H1 (cell line): ENCODE results near the gene ZNF500. TPM values are rescaled to one million over a fixed set of nuclear protein-coding genes. Genes with fewer than 3 reads are reported as not detected.
A peak's percentile ranks its signal among the peaks of the same experiment; 100 is the strongest.

ENCODE experiments used
- CTCF ChIA-PET: fragments of 300-600 bp; sonication (Branson Sonifier 250); formaldehyde crosslinking; loops from one replicate; lab custom pipeline; 2021; ENCODE audit not compliant: partially characterized antibody; lab: Charles Lee
- POLR2A ChIA-PET: fragments of 300-600 bp; sonication (Branson Sonifier 250); formaldehyde crosslinking; loops from one replicate; lab custom pipeline; 2021; ENCODE audit warnings: inconsistent platforms; ENCODE audit not compliant: partially characterized antibody; lab: Charles Lee
- DNase-seq, 2 experiments: peaks; one replicate each; pipeline versions ENCODE4 v3.0.0 to v3.0.0-alpha.2; 2010 to 2022; ENCODE audit warnings: low spot score in 2 of 2, low read depth in 1 of 2, mixed read lengths in 1 of 2
- FAIRE-seq: peaks from 2 replicates; lab custom pipeline; 2011; peaks lifted over from hg19 to GRCh38; lab: Jason Lieb, UNC
- H2AFZ ChIP-seq: 2 replicates; pipeline ENCODE4 v1.8.1; 2012; ENCODE audit warnings: low read length, inconsistent platforms
- H2AK5ac ChIP-seq: 2 replicates; pipeline ENCODE4 v1.6.1; 2013; ENCODE audit warnings: low read depth, low read length
- H2BK120ac ChIP-seq: replicated peaks from 2 replicates; pipeline ENCODE3; 2013; ENCODE audit warnings: low read depth, low read length, inconsistent platforms
- H2BK12ac ChIP-seq: 2 replicates; pipeline ENCODE4 v1.6.1; 2013; ENCODE audit warnings: low read depth, low read length
- H2BK15ac ChIP-seq: 2 replicates; pipeline ENCODE4 v1.6.1; 2013; ENCODE audit warnings: low read length
- H2BK20ac ChIP-seq: 2 replicates; pipeline ENCODE4 v1.6.1; 2013; ENCODE audit warnings: low read length
- H2BK5ac ChIP-seq: 2 replicates; pipeline ENCODE4 v1.6.1; 2013; ENCODE audit warnings: low read depth, low read length
- H3K14ac ChIP-seq: 2 replicates; pipeline ENCODE4 v1.6.1; 2013; ENCODE audit warnings: inconsistent platforms; ENCODE audit not compliant: insufficient read length
- H3K18ac ChIP-seq: 2 replicates; pipeline ENCODE4 v1.6.1; 2013; ENCODE audit warnings: low read length; ENCODE audit errors: extremely low read depth
- H3K23ac ChIP-seq: 2 replicates; pipeline ENCODE4 v1.6.1; 2013; ENCODE audit warnings: inconsistent platforms; ENCODE audit not compliant: insufficient read length
- H3K23me2 ChIP-seq: 2 replicates; pipeline ENCODE4 v1.6.1; 2013; ENCODE audit warnings: low read depth, low read length
- H3K27ac ChIP-seq: 2 replicates; pipeline ENCODE4 v1.6.1; 2011; ENCODE audit warnings: low read depth, low read length, inconsistent platforms
- H3K27me3 ChIP-seq, 4 experiments: replicated peaks in 1 of 4; 1 replicate in 1 of 4; 2 replicates in 3 of 4; pipeline versions ENCODE4 v1.6.1 to v1.8.1; 2011 to 2013; ENCODE audit warnings: low read length in 3 of 4, mild to moderate bottlenecking in 3 of 4, inconsistent platforms in 2 of 4, mixed read lengths in 2 of 4, moderate library complexity in 1 of 4; ENCODE audit not compliant: control insufficient read depth in 3 of 4, insufficient read depth in 3 of 4; ENCODE audit errors: extremely low read depth in 1 of 4
- H3K36me3 ChIP-seq, 4 experiments: 2 replicates each; pipeline versions ENCODE4 v1.6.1 to v1.8.1; 2011 to 2013; ENCODE audit warnings: mild to moderate bottlenecking in 4 of 4, low read length in 3 of 4, moderate library complexity in 2 of 4, control low read depth in 1 of 4, inconsistent platforms in 1 of 4; ENCODE audit not compliant: insufficient read depth in 4 of 4, control insufficient read depth in 2 of 4
- H3K4ac ChIP-seq: replicated peaks from 2 replicates; pipeline ENCODE3; 2013; ENCODE audit warnings: low read length, low read depth, mixed read lengths, inconsistent platforms; ENCODE audit not compliant: insufficient read length
- H3K4me1 ChIP-seq, 4 experiments: replicated peaks in 1 of 4; 1 replicate in 1 of 4; 2 replicates in 3 of 4; pipeline versions ENCODE4 v1.6.1 to v1.8.1; 2011 to 2013; ENCODE audit warnings: low read length in 3 of 4, inconsistent platforms in 2 of 4, mixed read lengths in 1 of 4; ENCODE audit not compliant: insufficient read depth in 4 of 4, control insufficient read depth in 3 of 4
- H3K4me2 ChIP-seq, 2 experiments: 2 replicates each; pipeline versions ENCODE4 v1.6.1 to v1.8.1; 2011 to 2013; ENCODE audit warnings: low read depth in 2 of 2, low read length in 2 of 2, control low read depth in 1 of 2, inconsistent platforms in 1 of 2, mild to moderate bottlenecking in 1 of 2; ENCODE audit not compliant: insufficient read depth in 1 of 2
- H3K4me3 ChIP-seq, 4 experiments: fragments of 200-600, 300-600 bp in 1 of 4; sonication (generic), shearing (Covaris generic), sonication (Bioruptor Twin) in 1 of 4; 2 replicates each; pipeline versions ENCODE4 v1.5.1 to v1.8.1; 2011 to 2016; ENCODE audit warnings: low read length in 4 of 4, low read depth in 3 of 4, control low read depth in 2 of 4, inconsistent platforms in 2 of 4, mild to moderate bottlenecking in 2 of 4, mixed read lengths in 1 of 4, moderate library complexity in 1 of 4; ENCODE audit not compliant: insufficient read depth in 2 of 4; ENCODE audit errors: extremely low read depth in 1 of 4
- H3K56ac ChIP-seq: replicated peaks from 2 replicates; pipeline ENCODE3; 2013; ENCODE audit warnings: low read depth, mild to moderate bottlenecking, mixed read lengths, low read length, inconsistent platforms; ENCODE audit not compliant: insufficient read length
- H3K79me1 ChIP-seq: 2 replicates; pipeline ENCODE4 v1.6.1; 2013; ENCODE audit warnings: low read depth, low read length, control low read depth
- H3K79me2 ChIP-seq, 2 experiments: 2 replicates each; pipeline versions ENCODE4 v1.6.1 to v1.8.1; 2012 to 2013; ENCODE audit warnings: low read length in 2 of 2, mild to moderate bottlenecking in 2 of 2, inconsistent platforms in 1 of 2; ENCODE audit not compliant: insufficient read depth in 2 of 2, control insufficient read depth in 1 of 2
- H3K9ac ChIP-seq, 4 experiments: replicated peaks in 1 of 4; 1 replicate in 1 of 4; 2 replicates in 3 of 4; pipeline versions ENCODE4 v1.6.1 to v1.8.1; 2011 to 2013; ENCODE audit warnings: low read depth in 3 of 4, low read length in 3 of 4, control low read depth in 2 of 4, mild to moderate bottlenecking in 2 of 4, moderate library complexity in 2 of 4, inconsistent platforms in 1 of 4; ENCODE audit errors: extremely low read depth in 1 of 4
- H3K9me3 ChIP-seq, 2 experiments: 2 replicates each; pipeline versions ENCODE4 v1.6.1 to v1.8.1; 2012 to 2013; ENCODE audit warnings: mild to moderate bottlenecking in 2 of 2, moderate library complexity in 2 of 2, control low read depth in 1 of 2, inconsistent platforms in 1 of 2, low read depth in 1 of 2, low read length in 1 of 2, mixed read lengths in 1 of 2; ENCODE audit not compliant: insufficient read depth in 2 of 2
- H4K20me1 ChIP-seq, 2 experiments: replicated peaks in 1 of 2; 2 replicates each; pipeline versions ENCODE3 to v1.8.1; 2011 to 2013; ENCODE audit warnings: inconsistent platforms in 2 of 2, low read length in 2 of 2, mild to moderate bottlenecking in 1 of 2; ENCODE audit not compliant: insufficient read depth in 2 of 2, control insufficient read depth in 1 of 2
- H4K5ac ChIP-seq: 2 replicates; pipeline ENCODE4 v1.6.1; 2013; ENCODE audit warnings: low read length, low read depth, mixed read lengths, inconsistent platforms; ENCODE audit not compliant: insufficient read length
- H4K8ac ChIP-seq: 2 replicates; pipeline ENCODE4 v1.8.0; 2013; ENCODE audit warnings: mild to moderate bottlenecking, moderate library complexity, low read length, inconsistent platforms; ENCODE audit not compliant: insufficient read depth; ENCODE audit errors: extremely low read depth
- H4K91ac ChIP-seq: replicated peaks from 2 replicates; pipeline ENCODE3; 2013; ENCODE audit warnings: low read length, mixed read lengths, inconsistent platforms; ENCODE audit not compliant: insufficient read length
- ATF2 ChIP-seq: IDR thresholded peaks from 2 replicates; pipeline ENCODE4 v1.6.1; 2012; ENCODE audit warnings: low read length, inconsistent platforms
- SP2 ChIP-seq: IDR thresholded peaks from 2 replicates; pipeline ENCODE4 v1.6.1; 2012; ENCODE audit warnings: mild to moderate bottlenecking, low read length, inconsistent platforms
- SP4 ChIP-seq: IDR thresholded peaks from 2 replicates; pipeline ENCODE4 v1.6.1; 2012; ENCODE audit warnings: low read length, inconsistent platforms
- WGBS, 2 experiments: shearing (Covaris generic) in 1 of 2; methylation state at CpG; one replicate each; pipeline versions ENCODE4 v1.1.6 to v1.1.7; 2013 to 2015; ENCODE audit warnings: low lambda C conversion rate in 2 of 2, mixed read lengths in 2 of 2, inconsistent platforms in 1 of 2, low coverage in 1 of 2, missing lambda C conversion rate in 1 of 2; ENCODE audit not compliant: insufficient replicate concordance in 2 of 2, insufficient coverage in 1 of 2, insufficient read length in 1 of 2; ENCODE audit errors: extremely low coverage in 1 of 2, missing lambda C conversion rate in 1 of 2; 5-methylcytosine and 5-hydroxymethylcytosine counted together
- polyA plus RNA-seq, 7 experiments: library from polyadenylated mRNA; depleted of rRNA in 3 of 7; stranded (reverse) in 5 of 7; unstranded in 2 of 7; fragments of >200 nt in 5 of 7; fragments of 200-250 nt in 2 of 7; gene quantifications; 1 replicate in 5 of 7; 2 replicates in 1 of 7; 4 replicates in 1 of 7; pipeline versions ENCODE4 v1.2.1 to v1.2.3, GENCODE V29; 2011 to 2013; ENCODE audit warnings: missing spikeins in 2 of 7, mixed read lengths in 2 of 7
- total RNA-seq: library from RNA; stranded (reverse); fragmentation: NEBNext Ultra II Directional; extraction: Animal tissue kit (Norgen Biotek cat#: 25700); gene quantifications from 2 replicates; pipeline ENCODE4 v1.2.1, GENCODE V29; 2021

The ZNF500 gene
- total and polyA plus RNA-seq, 2 of the 8 experiments (the other 6 are each of a cell fraction or from before 2014, with no cell fraction given) = 10.3 to 10.4 TPM

DNA sequence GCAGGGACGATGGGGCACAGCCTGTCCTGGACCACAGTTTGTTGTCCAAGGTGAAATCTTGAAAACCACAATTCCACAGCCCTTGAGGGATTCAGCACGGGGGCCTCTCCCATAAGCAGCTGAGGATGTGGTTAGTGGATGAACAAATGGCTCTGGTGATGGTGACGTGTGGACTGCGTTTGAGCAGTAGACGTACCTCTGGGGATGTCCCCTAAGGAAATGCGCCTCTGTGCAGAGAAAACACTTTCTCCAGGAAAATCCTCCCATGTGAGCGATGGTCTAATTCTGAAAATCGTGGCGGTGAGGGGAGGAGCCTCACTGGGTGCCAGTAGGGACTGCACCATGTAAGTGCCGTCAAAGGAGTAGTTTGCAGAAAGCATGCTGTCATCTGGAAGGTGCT is 23.9 kb upstream of the ZNF500 start:
- Histone ChIP-seq H2BK20ac (no peak overlapping the region), H2BK15ac (no peak overlapping the region), H3K79me1 (no peaks in the 10 kb centered on the region), H3K4me1 (peaks cover 0 to 13% (median 4%) of the 10 kb centered on the region in 4 experiments; a peak in 5 of 7 replicates), H3K36me3 (no peaks in the 10 kb centered on the region), H3K23ac (no peak overlapping the region), H3K23me2 (no peaks in the 10 kb centered on the region), H3K4ac (no peak overlapping the region), H3K14ac (no peak overlapping the region), H3K56ac (no peak overlapping the region), H3K79me2 (no peaks in the 10 kb centered on the region), H2AFZ (no peak overlapping the region), H3K9me3 (no peaks in the 10 kb centered on the region), H4K20me1 (no peaks in the 10 kb centered on the region), H3K27me3 (no peaks in the 10 kb centered on the region; a peak in 1 of 7 replicates), H2AK5ac (no peak overlapping the region; the same call in 1 of the 2 replicates), H3K4me3 (no peak overlapping the region), H4K8ac (no peak overlapping the region), H4K91ac (no peak overlapping the region), H2BK5ac (no peak overlapping the region), H3K9ac (no peak overlapping the region), H4K5ac (no peak overlapping the region), H3K27ac (no peak overlapping the region), H2BK12ac (0 out of 2 replicates have a peak overlapping the region, but pooled peaks have one; percentile 29), H2BK120ac (no peak overlapping the region), H3K4me2 (no peak overlapping the region), H3K18ac (no peak overlapping the region)
- WGBS, 2 experiments = 91% methylated on average over 10 of the region's 10 CpGs; no CpG with 5 or more reads in 1 of the 2 experiments
- ChIA-PET POLR2A (interaction anchor here (4.7 kb wide), 1 partner anchor 11 kb away, joined by 21 read pairs; the partner anchor contains the start of gene ROGDI), CTCF (interaction anchor here (0.7 kb wide), 1 partner anchor 205 kb away, joined by 3 read pairs; no protein-coding TSS in a partner anchor)
- TF ChIP-seq ATF2 (no peak), SP4 (no peak), SP2 (no peak)
- FAIRE-seq = no peak
- DNase-seq = no peak
